Activated effector memory CD4-positive, alpha-beta T cell treated with anti-CD3 and anti-CD28 coated beads, Interleukin-2, amount 50 U/mL, for 16 hours (primary cell): ENCODE data around the gene DEPDC7.
"Not testable (repeated sequence)": the region's sequence is repeated elsewhere in the genome, so short reads cannot be mapped to it uniquely, and the experiment has no call there.

Experiments used
- DNase-seq: peaks from one replicate; pipeline ENCODE4 v3.0.0-alpha.2; 2020

DEPDC7 gene

GRCh38 chr11:33015621-33016551, at the start of gene DEPDC7:
TSS of gene DEPDC7 (plus strand) at chr11:33015878. CDS start at chr11:33015956, 78 bp downstream.
- peak; percentile 90 for DNase-seq

GRCh38 chr11:32968541-32968940, 47.1 kb upstream of the DEPDC7 start:
- no peak for DNase-seq

GRCh38 chr11:32972233-32972632, 43.4 kb upstream of the DEPDC7 start:
- not testable (repeated sequence) for DNase-seq

DNA sequence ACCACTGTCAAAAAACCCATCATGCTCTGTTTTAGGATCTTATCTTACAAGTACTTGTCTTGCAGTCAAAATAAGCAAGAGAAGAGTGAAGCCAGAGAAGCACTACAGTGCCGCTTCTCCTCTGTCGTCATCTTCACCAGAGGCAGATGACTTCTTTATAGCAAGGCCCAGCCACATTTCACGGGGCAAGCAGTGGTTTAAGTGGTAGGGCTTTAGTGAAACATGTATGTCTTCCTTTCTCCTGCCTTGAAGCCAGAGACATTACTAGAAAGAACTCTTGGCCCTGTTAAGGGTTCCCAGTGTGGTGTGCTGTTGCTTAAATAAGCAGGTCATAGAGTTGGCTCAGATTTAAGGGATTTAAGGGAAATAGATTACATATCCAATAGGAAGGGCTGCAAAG, 42.9 kb upstream of the DEPDC7 start:
- no peak for DNase-seq

- no peak for DNase-seq
Measured at GRCh38 chr11:32982626-32983025, 33.1 kb upstream of the DEPDC7 start.

- no peak for DNase-seq
Measured at GRCh38 chr11:32983506-32983905, 32.2 kb upstream of the DEPDC7 start.

- no peak for DNase-seq
Measured at GRCh38 chr11:32985600-32985999, 30.1 kb upstream of the DEPDC7 start.

- DNase-seq, result no peak
Measured at GRCh38 chr11:32987851-32988250, 27.8 kb upstream of the DEPDC7 start.

- no peak for DNase-seq
Measured at GRCh38 chr11:32990481-32990880, 25.2 kb upstream of the DEPDC7 start.

GRCh38 chr11:32991427-32991826, 24.3 kb upstream of the DEPDC7 start:
- no peak for DNase-seq

- no peak for DNase-seq
Measured at GRCh38 chr11:32991898-32992297, 23.8 kb upstream of the DEPDC7 start.

DNA sequence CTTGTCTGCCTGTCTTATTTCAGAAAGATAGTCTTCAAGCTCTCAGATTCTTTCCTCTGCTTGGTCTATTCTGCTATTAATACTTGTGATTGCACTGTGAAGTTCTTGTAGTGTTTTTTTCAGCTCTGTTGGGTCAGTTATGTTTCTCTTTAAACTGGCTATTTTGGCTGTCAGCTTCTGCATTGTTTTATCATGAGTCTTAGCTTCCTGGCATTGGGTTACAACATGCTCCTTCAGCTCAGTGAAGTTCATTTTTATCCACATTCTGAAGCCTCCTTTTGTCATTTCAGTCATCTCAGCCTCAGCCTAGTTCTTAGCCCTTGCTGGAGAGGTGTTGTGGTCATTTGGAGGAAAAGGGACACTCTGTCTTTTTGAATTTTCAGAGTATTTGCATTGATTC, 15.5 kb upstream of the DEPDC7 start:
- no peak for DNase-seq

- DNase-seq, result no peak
Measured at GRCh38 chr11:33001281-33001680, 14.4 kb upstream of the DEPDC7 start.

GRCh38 chr11:33001751-33002542, 13.7 kb upstream of the DEPDC7 start:
- no peak for DNase-seq

DNA sequence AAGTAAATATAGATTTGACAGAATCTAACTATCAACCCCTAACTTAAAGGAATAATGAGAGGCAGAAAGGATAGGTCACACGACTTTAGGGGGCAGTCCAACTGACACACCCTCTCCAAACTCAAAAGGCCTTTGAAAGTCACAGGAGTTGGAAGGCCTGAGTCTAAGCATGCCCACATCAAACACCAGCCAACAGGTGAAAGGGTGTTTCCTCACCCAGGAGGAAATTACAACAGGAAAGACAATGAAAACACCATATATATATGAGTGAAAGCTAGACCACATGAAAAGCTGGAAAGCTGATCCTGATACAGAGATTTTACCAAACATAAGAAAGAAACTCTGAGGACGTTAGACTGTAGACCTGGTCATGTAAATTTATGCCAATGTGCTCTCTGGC, 10.5 kb upstream of the DEPDC7 start:
- no peak for DNase-seq

DNA sequence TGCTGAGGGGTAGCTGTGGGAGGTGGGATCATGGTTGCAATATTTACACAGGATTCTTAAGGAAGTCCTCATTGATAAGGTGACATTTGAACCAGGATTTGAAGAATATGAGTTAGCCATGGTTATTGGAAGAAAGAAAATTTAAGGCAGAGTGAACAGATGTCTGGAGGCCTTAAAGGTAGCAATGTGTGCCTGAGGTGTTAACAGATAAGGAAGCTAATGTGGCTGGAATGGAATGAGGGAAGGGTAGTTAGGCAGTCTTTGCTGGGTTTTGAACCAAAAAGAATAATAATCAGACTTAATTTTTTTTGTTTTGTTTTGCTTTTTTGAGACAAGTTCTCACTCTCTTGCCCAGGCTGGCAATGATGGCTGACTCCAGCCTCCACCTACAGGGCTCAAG, 9.7 kb upstream of the DEPDC7 start:
- no peak for DNase-seq

DNA sequence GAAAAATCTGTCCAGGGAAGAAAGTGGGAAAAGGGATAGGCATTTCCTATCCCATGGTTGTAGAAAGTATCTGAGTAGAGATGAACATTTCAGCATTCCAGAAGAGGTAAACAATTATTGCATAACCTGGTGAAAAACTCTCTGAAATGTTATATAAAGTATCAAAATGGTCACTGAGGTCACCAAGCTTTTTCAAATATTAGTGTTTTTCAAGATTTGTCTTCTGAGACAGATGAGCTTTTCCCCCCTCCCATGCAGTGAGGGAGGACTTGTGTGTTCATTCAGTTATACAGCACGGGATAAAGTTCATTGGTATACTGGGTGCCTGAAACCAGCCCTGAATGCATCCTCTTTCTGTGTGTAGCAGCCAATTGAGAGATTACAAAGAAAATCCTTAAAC, 1.9 kb upstream of the DEPDC7 start:
- DNase-seq, result no peak

- DNase-seq, result no peak
Measured at GRCh38 chr11:33016654-33017053, 976 bp downstream of the DEPDC7 start.

GRCh38 chr11:33017478-33017877, 1.8 kb downstream of the DEPDC7 start:
- DNase-seq, result no peak

GRCh38 chr11:33017965-33018364, 2.3 kb downstream of the DEPDC7 start:
- no peak for DNase-seq

GRCh38 chr11:33018840-33019239, 3.2 kb downstream of the DEPDC7 start:
- DNase-seq, result no peak

GRCh38 chr11:33021501-33021900, 5.8 kb downstream of the DEPDC7 start:
- no peak for DNase-seq

GRCh38 chr11:33021937-33022336, 6.3 kb downstream of the DEPDC7 start:
- DNase-seq, result no peak

DNA sequence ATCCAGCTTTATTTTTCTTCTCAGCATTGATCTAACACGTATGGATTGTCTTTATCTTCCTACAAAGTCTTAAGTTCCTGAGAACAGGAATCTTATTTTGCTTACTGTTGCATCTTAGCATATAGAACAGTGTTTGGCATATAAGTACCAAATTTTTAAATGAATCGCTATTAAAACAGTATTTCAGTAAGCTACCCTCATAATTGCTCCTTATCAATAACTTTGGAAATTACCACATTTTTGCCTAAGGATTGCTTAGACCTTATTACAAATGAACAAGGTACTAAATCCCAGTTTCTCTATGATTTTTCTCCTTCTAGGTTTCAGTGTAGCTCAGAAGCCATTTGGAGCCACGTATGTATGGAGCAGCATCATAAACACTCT, 9.7 kb downstream of the DEPDC7 start:
- DNase-seq, result no peak
